Ascending aorta (tissue), 2 donors: ENCODE measurements around the gene P2RX2. TPM values are rescaled to one million over a fixed set of nuclear protein-coding genes. Genes with fewer than 3 reads are reported as not detected.
A peak's percentile ranks its signal among the peaks of the same experiment; 100 is the strongest.

ENCODE experiments used
- DNase-seq, 2 donors: peaks; one replicate each; pipeline ENCODE4 v3.0.0-alpha.2; 2019; ENCODE audit warnings: low spot score in 2 of 2
- H3K27ac ChIP-seq, 2 donors: fragments of 200-600 bp; sonication (generic); one replicate each; pipeline ENCODE4 v1.5.1; 2016 to 2017; ENCODE audit warnings: mild to moderate bottlenecking in 1 of 2
- H3K27me3 ChIP-seq: fragments of 200-600 bp; sonication (generic); one replicate; pipeline ENCODE4 v1.5.1; 2017
- H3K36me3 ChIP-seq, 2 donors: fragments of 200-600 bp; sonication (generic); one replicate each; pipeline ENCODE4 v1.5.1; 2016
- H3K4me1 ChIP-seq, 2 donors: fragments of 200-600 bp; sonication (generic); one replicate each; pipeline ENCODE4 v1.5.1; 2016 to 2017; ENCODE audit warnings: mild to moderate bottlenecking in 1 of 2
- H3K4me3 ChIP-seq, 2 donors: fragments of 200-600 bp; sonication (generic); one replicate each; pipeline ENCODE4 v1.5.1; 2016 to 2017; ENCODE audit warnings: mild to moderate bottlenecking in 1 of 2
- H3K9me3 ChIP-seq, 2 donors: fragments of 200-600 bp; sonication (generic); one replicate each; pipeline ENCODE4 v1.5.1; 2016
- intact Hi-C: fragments of 100-400 bp; cut with DNase I; formaldehyde crosslinking; loops from one replicate; pipeline ENCODE4 v1.15.1; 2023
- total RNA-seq: library from RNA; depleted of rRNA; stranded (reverse); fragments of >200 nt; gene quantifications from one replicate; pipeline ENCODE4 v1.1.0, GENCODE V29; 2016
- TF ChIP-seq, protein P1 (sequence below), 3 experiments: fragments of 200-600 bp in 2 of 3; fragments of 450-650 bp in 1 of 3; sonication (generic) in 2 of 3; IDR thresholded peaks; one replicate each; pipeline ENCODE4 v1.5.1; 2016 to 2019; ENCODE audit warnings: antibody characterized with exemption in 3 of 3, mild to moderate bottlenecking in 1 of 3, moderate library complexity in 1 of 3

P2RX2 gene
- total RNA-seq, 1 donor from 2014 or later = not detected

DNA sequence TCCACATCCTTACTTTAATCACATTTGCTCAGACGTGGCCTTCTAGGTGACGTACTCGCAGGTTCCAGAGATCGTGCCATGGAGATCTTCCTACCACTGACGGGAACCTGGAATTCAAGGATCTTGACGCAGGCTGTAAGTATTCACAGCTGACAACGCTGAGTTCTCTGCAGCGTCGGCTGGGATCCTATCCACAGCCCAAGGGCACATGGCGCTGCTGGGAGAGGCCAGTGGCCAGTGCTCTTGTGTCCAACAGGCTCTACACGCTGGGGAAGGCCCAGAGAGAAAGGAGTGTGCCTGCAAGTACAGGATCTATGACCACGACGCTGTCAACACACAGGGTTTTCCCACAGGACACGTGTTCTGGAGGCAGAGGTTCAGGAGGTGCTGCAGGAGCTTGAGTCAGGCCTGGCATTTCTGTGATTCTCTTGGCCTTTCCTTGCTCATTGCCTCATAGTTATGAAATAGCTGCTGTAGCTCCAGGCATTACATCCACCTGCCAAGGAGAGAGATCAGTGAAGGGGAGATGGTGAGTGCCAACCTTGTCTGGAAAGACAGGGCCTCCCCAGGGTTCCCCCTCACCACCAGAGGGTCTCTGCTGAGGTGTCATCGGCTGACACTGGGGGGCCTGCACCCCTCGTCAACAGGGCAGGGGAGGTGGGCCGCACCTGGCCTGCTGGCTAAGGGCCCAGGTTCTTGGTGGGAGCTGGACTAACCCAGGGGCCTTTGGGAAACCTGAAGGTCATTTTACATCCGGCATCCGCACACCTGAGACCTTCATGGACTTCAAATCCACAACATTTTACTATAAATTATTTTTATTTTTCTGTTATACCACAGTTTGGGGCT, 29.5 kb upstream of the P2RX2 start:
- no peaks in the 10 kb centered on the region for H3K9me3 ChIP-seq
- H3K4me1 ChIP-seq = no peaks in the 10 kb centered on the region
- H3K27me3 ChIP-seq = no peaks in the 10 kb centered on the region
- H3K27ac ChIP-seq = no peak overlapping the region
- DNase-seq = no peak
- H3K36me3 ChIP-seq = no peaks in the 10 kb centered on the region
- TF ChIP-seq, protein P1, sequence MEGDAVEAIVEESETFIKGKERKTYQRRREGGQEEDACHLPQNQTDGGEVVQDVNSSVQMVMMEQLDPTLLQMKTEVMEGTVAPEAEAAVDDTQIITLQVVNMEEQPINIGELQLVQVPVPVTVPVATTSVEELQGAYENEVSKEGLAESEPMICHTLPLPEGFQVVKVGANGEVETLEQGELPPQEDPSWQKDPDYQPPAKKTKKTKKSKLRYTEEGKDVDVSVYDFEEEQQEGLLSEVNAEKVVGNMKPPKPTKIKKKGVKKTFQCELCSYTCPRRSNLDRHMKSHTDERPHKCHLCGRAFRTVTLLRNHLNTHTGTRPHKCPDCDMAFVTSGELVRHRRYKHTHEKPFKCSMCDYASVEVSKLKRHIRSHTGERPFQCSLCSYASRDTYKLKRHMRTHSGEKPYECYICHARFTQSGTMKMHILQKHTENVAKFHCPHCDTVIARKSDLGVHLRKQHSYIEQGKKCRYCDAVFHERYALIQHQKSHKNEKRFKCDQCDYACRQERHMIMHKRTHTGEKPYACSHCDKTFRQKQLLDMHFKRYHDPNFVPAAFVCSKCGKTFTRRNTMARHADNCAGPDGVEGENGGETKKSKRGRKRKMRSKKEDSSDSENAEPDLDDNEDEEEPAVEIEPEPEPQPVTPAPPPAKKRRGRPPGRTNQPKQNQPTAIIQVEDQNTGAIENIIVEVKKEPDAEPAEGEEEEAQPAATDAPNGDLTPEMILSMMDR (IDR thresholded peaks at IDR 0.05) = no peak
- intact Hi-C loops = no loop called here
- H3K4me3 ChIP-seq = no peak overlapping the region

- H3K4me1 ChIP-seq = no peaks in the 10 kb centered on the region
- no peaks in the 10 kb centered on the region for H3K36me3 ChIP-seq
- intact Hi-C loops = no loop called here
- no peaks in the 10 kb centered on the region for H3K9me3 ChIP-seq
- no peak for DNase-seq
- no peaks in the 10 kb centered on the region for H3K27me3 ChIP-seq
- TF ChIP-seq, protein P1 (IDR thresholded peaks at IDR 0.05) = no peak
- no peak overlapping the region for H3K27ac ChIP-seq
- H3K4me3 ChIP-seq = no peak overlapping the region
Measured at GRCh38 chr12:132591107-132591935, 27.3 kb upstream of the P2RX2 start.

DNA sequence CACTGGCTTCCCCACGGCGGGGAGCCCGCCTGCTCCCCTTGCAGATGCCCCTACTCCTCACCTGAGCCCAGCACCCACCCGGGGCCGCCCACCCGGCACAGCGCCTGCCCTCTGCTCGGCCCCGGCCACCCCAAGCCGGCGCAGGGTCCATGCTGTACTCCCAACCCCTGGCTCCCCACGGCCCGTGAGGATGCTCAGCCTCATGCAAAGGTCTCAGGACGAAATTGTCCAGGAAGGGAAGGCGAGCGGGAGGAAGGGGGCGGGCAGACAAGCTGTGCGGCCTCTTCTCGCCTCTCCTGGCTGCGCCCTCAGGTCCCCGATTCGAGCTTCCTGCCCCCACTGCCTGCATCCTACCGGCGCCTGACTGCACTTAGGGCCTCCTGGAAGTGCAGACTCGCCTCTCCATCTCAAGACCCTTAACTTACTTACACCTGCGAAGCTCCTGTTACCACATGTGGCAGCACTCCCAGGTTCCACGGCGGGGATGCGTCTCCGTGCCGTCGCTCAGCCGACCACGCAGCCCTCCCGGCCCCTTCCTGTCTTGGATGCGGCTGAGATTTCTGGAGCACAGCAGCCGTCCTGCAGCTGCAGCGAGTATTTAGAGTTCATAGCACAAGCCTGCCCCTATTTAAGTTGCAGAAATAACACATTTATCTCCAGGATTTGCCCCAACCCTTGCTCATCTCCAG, 26.1 kb upstream of the P2RX2 start:
- Histone ChIP-seq H3K4me1 (no peaks in the 10 kb centered on the region), H3K27me3 (no peaks in the 10 kb centered on the region), H3K36me3 (no peaks in the 10 kb centered on the region), H3K4me3 (no peak overlapping the region), H3K27ac (no peak overlapping the region), H3K9me3 (no peaks in the 10 kb centered on the region)
- DNase-seq = no peak
- intact Hi-C loops = no loop called here
- TF ChIP-seq, protein P1 (IDR thresholded peaks at IDR 0.05) = no peak

GRCh38 chr12:132593071-132593470, 25.5 kb upstream of the P2RX2 start:
- TF ChIP-seq, protein P1 (IDR thresholded peaks at IDR 0.05) = no peak
- Histone ChIP-seq H3K27me3 (no peaks in the 10 kb centered on the region), H3K4me3 (no peak overlapping the region), H3K9me3 (no peaks in the 10 kb centered on the region), H3K36me3 (no peaks in the 10 kb centered on the region), H3K4me1 (no peaks in the 10 kb centered on the region), H3K27ac (no peak overlapping the region)
- intact Hi-C loops = no loop called here
- DNase-seq = no peak

DNA sequence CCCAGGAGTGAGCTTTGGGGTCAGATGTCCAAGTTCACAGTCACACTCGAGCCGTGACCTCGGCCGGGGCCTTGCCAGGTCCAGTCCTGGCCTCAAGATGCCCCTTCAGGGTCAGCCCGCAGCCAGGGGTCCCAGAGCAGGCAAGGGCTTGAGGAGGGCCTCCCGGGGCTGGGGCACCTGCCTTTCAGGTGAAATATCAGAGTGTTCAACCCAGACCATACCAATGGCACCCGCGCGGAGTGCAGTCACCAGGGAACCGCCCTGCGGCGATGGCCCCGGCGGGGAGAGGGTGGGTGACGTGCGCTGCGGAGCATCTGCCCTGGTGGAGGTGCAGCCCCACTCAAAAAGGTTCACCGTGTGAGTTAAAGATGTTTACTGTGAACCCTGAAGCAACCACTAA, 25.1 kb upstream of the P2RX2 start:
- no peaks in the 10 kb centered on the region for H3K9me3 ChIP-seq
- H3K4me3 ChIP-seq = peak overlapping the region in 1 of 2 donors; percentile 22
- no peaks in the 10 kb centered on the region for H3K4me1 ChIP-seq
- H3K27me3 ChIP-seq = no peaks in the 10 kb centered on the region
- TF ChIP-seq, protein P1 (IDR thresholded peaks at IDR 0.05) = no peak
- H3K36me3 ChIP-seq = no peaks in the 10 kb centered on the region
- no peak overlapping the region for H3K27ac ChIP-seq
- no peak for DNase-seq
- intact Hi-C loops = no loop called here
